WTC11 (cell line): Measurements from ENCODE around the gene SMARCB1. TPM values are rescaled to one million over a fixed set of nuclear protein-coding genes. Genes with fewer than 3 reads are reported as not detected.

Experiments
- ATAC-seq: fragments of 200-7000 bp; cut with Tn5 transposase; 2 replicates; pipeline ENCODE4 v1.10.0; 2021; ENCODE audit warnings: mild to moderate bottlenecking, moderate library complexity
- CTCF ChIA-PET: fragments of 300-600 bp; sonication (Branson Sonifier 250); formaldehyde crosslinking; loops from one replicate; lab custom pipeline; 2021; ENCODE audit warnings: antibody characterized with exemption; lab: Charles Lee
- POLR2A ChIA-PET: fragments of 350-600 bp; sonication (Branson Sonifier 250); formaldehyde crosslinking; loops from one replicate; lab custom pipeline; 2021; ENCODE audit warnings: antibody characterized with exemption; lab: Charles Lee
- DNase-seq: peaks from one replicate; pipeline ENCODE4 v3.0.0; 2021; ENCODE audit warnings: low spot score
- H3K27ac Mint-ChIP-seq: 2 replicates; pipeline ENCODE4 v1.8.0; 2021; ENCODE audit warnings: mixed read lengths
- H3K27me3 Mint-ChIP-seq: 2 replicates; pipeline ENCODE4 v1.8.0; 2021; ENCODE audit warnings: low read depth, mild to moderate bottlenecking, moderate library complexity, mixed read lengths
- H3K36me3 Mint-ChIP-seq: 2 replicates; pipeline ENCODE4 v1.8.0; 2021; ENCODE audit warnings: mixed read lengths
- H3K4me1 Mint-ChIP-seq: 2 replicates; pipeline ENCODE4 v1.8.0; 2022; ENCODE audit warnings: mixed read lengths
- H3K4me3 Mint-ChIP-seq: 2 replicates; pipeline ENCODE4 v1.8.0; 2021; ENCODE audit warnings: mild to moderate bottlenecking, moderate library complexity, mixed read lengths
- H3K9me3 Mint-ChIP-seq: 2 replicates; pipeline ENCODE4 v1.8.0; 2021; ENCODE audit warnings: mixed read lengths
- AFF4 ChIP-seq: sonication (generic); formaldehyde crosslinking; IDR thresholded peaks from 2 replicates; pipeline ENCODE4 v1.8.1; 2023; ENCODE audit warnings: mild to moderate bottlenecking, missing genetic modification reagents, borderline replicate concordance
- ARID4B ChIP-seq: sonication (generic); formaldehyde crosslinking; IDR thresholded peaks from 2 replicates; pipeline ENCODE4 v1.8.0; 2023; ENCODE audit warnings: missing genetic modification reagents, mild to moderate bottlenecking, borderline replicate concordance
- ATF1 ChIP-seq: sonication (generic); formaldehyde crosslinking; IDR thresholded peaks from 2 replicates; pipeline ENCODE4 v1.8.1; 2023; ENCODE audit warnings: mild to moderate bottlenecking, moderate library complexity, missing genetic modification reagents
- CBFB ChIP-seq: sonication (generic); formaldehyde crosslinking; IDR thresholded peaks from 2 replicates; pipeline ENCODE4 v1.8.1; 2022; ENCODE audit warnings: mild to moderate bottlenecking, low read depth, missing genetic modification reagents
- CREB1 ChIP-seq: sonication (generic); formaldehyde crosslinking; IDR thresholded peaks from 2 replicates; pipeline ENCODE4 v1.8.0; 2023; ENCODE audit warnings: mild to moderate bottlenecking, missing genetic modification reagents
- CTCF ChIP-seq: fragments of 200-600 bp; IDR thresholded peaks from 2 replicates; pipeline ENCODE4 v1.8.0; 2022; ENCODE audit warnings: antibody characterized with exemption
- ELF4 ChIP-seq: sonication (generic); formaldehyde crosslinking; IDR thresholded peaks from 2 replicates; pipeline ENCODE4 v1.8.1; 2022; ENCODE audit warnings: low read depth, mild to moderate bottlenecking, moderate library complexity, missing genetic modification reagents
- GABPB1 ChIP-seq: sonication (generic); formaldehyde crosslinking; IDR thresholded peaks from 2 replicates; pipeline ENCODE4 v1.8.1; 2023; ENCODE audit warnings: mild to moderate bottlenecking, missing genetic modification reagents
- JUN ChIP-seq: sonication (generic); formaldehyde crosslinking; IDR thresholded peaks from 2 replicates; pipeline ENCODE4 v1.8.0; 2023; ENCODE audit warnings: mild to moderate bottlenecking, missing genetic modification reagents
- MLX ChIP-seq: sonication (generic); formaldehyde crosslinking; IDR thresholded peaks from 2 replicates; pipeline ENCODE4 v1.8.1; 2023; ENCODE audit warnings: mild to moderate bottlenecking, missing genetic modification reagents, moderate library complexity
- RELA ChIP-seq: sonication (generic); formaldehyde crosslinking; IDR thresholded peaks from 2 replicates; pipeline ENCODE4 v1.8.1; 2022; ENCODE audit warnings: missing genetic modification reagents, mild to moderate bottlenecking, borderline replicate concordance
- RORB ChIP-seq: fragments of 250-450 bp; sonication (Bioruptor Pico); IDR thresholded peaks from 2 replicates; pipeline ENCODE4 v1.9.0; 2021; ENCODE audit warnings: mild to moderate bottlenecking
- SMAD3 ChIP-seq: sonication (generic); formaldehyde crosslinking; IDR thresholded peaks from 2 replicates; pipeline ENCODE4 v1.8.0; 2022; ENCODE audit warnings: missing genetic modification reagents, mild to moderate bottlenecking, borderline replicate concordance
- USF1 ChIP-seq: sonication (generic); formaldehyde crosslinking; IDR thresholded peaks from 2 replicates; pipeline ENCODE4 v1.8.0; 2022; ENCODE audit warnings: mild to moderate bottlenecking, missing genetic modification reagents
- ZNF317 ChIP-seq: sonication (generic); formaldehyde crosslinking; IDR thresholded peaks from 2 replicates; pipeline ENCODE4 v1.8.1; 2023; ENCODE audit warnings: low read depth, mild to moderate bottlenecking, moderate library complexity, missing genetic modification reagents, borderline replicate concordance
- ZNF423 ChIP-seq: fragments of 250-450 bp; sonication (Bioruptor Pico); IDR thresholded peaks from 2 replicates; pipeline ENCODE4 v2.1.2; 2022; ENCODE audit warnings: mild to moderate bottlenecking, moderate library complexity
- total RNA-seq: library from RNA; stranded (reverse); gene quantifications from 3 replicates; pipeline ENCODE4 v1.2.3, GENCODE V29; 2021

The SMARCB1 gene
- total RNA-seq, 1 experiment from 2014 or later: 135 TPM

GRCh38 chr22:23779731-23780130 is 7.0 kb upstream of the SMARCB1 start:
- no peaks in the 10 kb centered on the region for H3K36me3 Mint-ChIP-seq
- TF ChIP-seq ARID4B (CRISPR knock-in tag) (no peak), ELF4 (no peak), AFF4 (CRISPR knock-in tag) (no peak), ATF1 (CRISPR knock-in tag) (no peak), GABPB1 (CRISPR knock-in tag) (no peak), MLX (CRISPR knock-in tag) (no peak), SMAD3 (CRISPR knock-in tag) (no peak), ZNF317 (no peak), CBFB (CRISPR knock-in tag) (no peak), CREB1 (CRISPR knock-in tag) (no peak), JUN (CRISPR knock-in tag) (no peak)
- H3K27me3 Mint-ChIP-seq: peaks cover 7% of the 10 kb centered on the region
- H3K27ac Mint-ChIP-seq: peak overlapping the region; percentile 47; the same call in 1 of the 2 replicates
- H3K4me1 Mint-ChIP-seq: peaks cover 1% of the 10 kb centered on the region
- ChIA-PET CTCF (interaction anchor here (0.6 kb wide), 1 partner anchor 79 kb away, joined by 3 read pairs; no protein-coding TSS in a partner anchor), POLR2A (no interaction called here)
- no peaks in the 10 kb centered on the region for H3K9me3 Mint-ChIP-seq
- no peak for DNase-seq
- H3K4me3 Mint-ChIP-seq: no peak overlapping the region
- no peak for ATAC-seq

GRCh38 chr22:23780146-23780748 is 6.5 kb upstream of the SMARCB1 start:
- no peak overlapping the region for H3K27ac Mint-ChIP-seq
- H3K36me3 Mint-ChIP-seq: no peaks in the 10 kb centered on the region
- H3K4me3 Mint-ChIP-seq: no peak overlapping the region
- ChIA-PET CTCF (interaction anchor here (0.6 to 1.7 kb wide), 3 partner anchors 70 to 114 kb away, joined by 3 to 5 read pairs (median 4); partner anchors contain the start of gene MIF), POLR2A (no interaction called here)
- ATAC-seq (no peak), DNase-seq (no peak)
- no peaks in the 10 kb centered on the region for H3K9me3 Mint-ChIP-seq
- TF ChIP-seq RORB (CRISPR knock-in tag) (no peak), RELA (CRISPR knock-in tag) (no peak), SMAD3 (CRISPR knock-in tag) (no peak), CTCF (no peak), ZNF423 (CRISPR knock-in tag) (no peak), USF1 (no peak)
- H3K4me1 Mint-ChIP-seq: no peaks in the 10 kb centered on the region
- H3K27me3 Mint-ChIP-seq: peaks cover 1% of the 10 kb centered on the region
